Colonic mucosa (tissue), 4 donors: Measurements from ENCODE around the gene HS3ST3B1. TPM values are rescaled to one million over a fixed set of nuclear protein-coding genes. Genes with fewer than 3 reads are reported as not detected.

ENCODE experiments used
- DNase-seq: peaks from one replicate; pipeline ENCODE4 v3.0.0-alpha.2; 2020
- H3K27ac ChIP-seq: fragments of 200-600 bp; one replicate; pipeline ENCODE4 v1.8.0; 2021
- H3K27me3 ChIP-seq: fragments of 200-600 bp; one replicate; pipeline ENCODE4 v1.8.0; 2021
- H3K36me3 ChIP-seq: fragments of 200-600 bp; one replicate; pipeline ENCODE4 v1.8.0; 2021
- H3K4me1 ChIP-seq: fragments of 200-600 bp; one replicate; pipeline ENCODE4 v1.8.0; 2021; ENCODE audit warnings: mild to moderate bottlenecking
- H3K4me3 ChIP-seq: fragments of 200-600 bp; one replicate; pipeline ENCODE4 v1.8.0; 2021
- H3K9ac ChIP-seq, 2 donors: one replicate each; pipeline ENCODE4 v1.7.0; 2013; ENCODE audit warnings: control low read depth in 2 of 2, low read depth in 2 of 2, low read length in 2 of 2
- H3K9me3 ChIP-seq: fragments of 200-600 bp; one replicate; pipeline ENCODE4 v1.8.0; 2021
- CTCF ChIP-seq: fragments of 200-600 bp; IDR thresholded peaks from one replicate; pipeline ENCODE4 v1.8.0; 2022; ENCODE audit warnings: antibody characterized with exemption, mild to moderate bottlenecking
- intact Hi-C: fragments of 100-400 bp; cut with DNase I; formaldehyde crosslinking; loops from one replicate; pipeline ENCODE4 v1.14.1; 2022
- total RNA-seq, 2 donors: library from RNA; stranded (reverse); fragmentation: NEBNext Ultra II Directional in 1 of 2; extraction: Animal tissue kit (Norgen Biotek cat#: 25700) in 1 of 2; gene quantifications; one replicate each; pipeline ENCODE4 v1.2.1, GENCODE V29; 2021
- donor health status: healthy.
- donor health status: DM: no; HTN: no; CAD: no.
- donor health status: DM: no; HTN: no; CAD: no.

Gene HS3ST3B1
- total RNA-seq, 2 donors from 2014 or later, result 1.1 TPM

GRCh38 chr17:14295676-14296075, 5.2 kb upstream of the HS3ST3B1 start:
- no peaks in the 10 kb centered on the region for H3K36me3 ChIP-seq
- H3K4me3 ChIP-seq, result no peak overlapping the region
- H3K9me3 ChIP-seq, result no peaks in the 10 kb centered on the region
- H3K27me3 ChIP-seq, result peaks cover 48% of the 10 kb centered on the region
- no peak overlapping the region for H3K9ac ChIP-seq
- peaks cover 4% of the 10 kb centered on the region for H3K4me1 ChIP-seq
- no peak overlapping the region for H3K27ac ChIP-seq
- TF ChIP-seq CTCF, result no peak
- no peak for DNase-seq
- intact Hi-C loops, result loop anchor here (5.0 to 10.0 kb wide), 4 partner anchors 231 to 961 kb away; partner anchors contain the start of gene COX10

- Histone ChIP-seq H3K4me3 (no peak overlapping the region), H3K9ac (no peak overlapping the region), H3K4me1 (peaks cover 4% of the 10 kb centered on the region), H3K27me3 (peaks cover 50% of the 10 kb centered on the region), H3K36me3 (no peaks in the 10 kb centered on the region), H3K27ac (no peak overlapping the region), H3K9me3 (no peaks in the 10 kb centered on the region)
- DNase-seq, result no peak
- no peak for TF ChIP-seq CTCF
- intact Hi-C loops, result loop anchor here (5.0 to 10.0 kb wide), 4 partner anchors 232 to 962 kb away; partner anchors contain the start of gene COX10
Measured at GRCh38 chr17:14296166-14296910, 4.5 kb upstream of the HS3ST3B1 start.

GRCh38 chr17:14297161-14297851, 3.6 kb upstream of the HS3ST3B1 start:
- Histone ChIP-seq H3K9me3 (no peaks in the 10 kb centered on the region), H3K27me3 (peaks cover 57% of the 10 kb centered on the region), H3K36me3 (no peaks in the 10 kb centered on the region), H3K9ac (no peak overlapping the region), H3K4me1 (peaks cover 12% of the 10 kb centered on the region), H3K27ac (no peak overlapping the region), H3K4me3 (peak overlapping the region; percentile 25)
- intact Hi-C loops, result loop anchor here (5.0 to 10.0 kb wide), 4 partner anchors 233 to 963 kb away; partner anchors contain the start of gene COX10
- DNase-seq, result no peak
- no peak for TF ChIP-seq CTCF

- no peak for TF ChIP-seq CTCF
- Histone ChIP-seq H3K27ac (no peak overlapping the region), H3K36me3 (no peaks in the 10 kb centered on the region), H3K4me3 (no peak overlapping the region), H3K27me3 (peaks cover 64% of the 10 kb centered on the region), H3K4me1 (peaks cover 12% of the 10 kb centered on the region), H3K9ac (no peak overlapping the region), H3K9me3 (no peaks in the 10 kb centered on the region)
- DNase-seq, result no peak
- intact Hi-C loops, result loop anchor here (5.0 to 10.0 kb wide), 4 partner anchors 234 to 964 kb away; partner anchors contain the start of gene COX10
Measured at GRCh38 chr17:14298221-14298946, 2.5 kb upstream of the HS3ST3B1 start.

- no peak overlapping the region for H3K27ac ChIP-seq
- peaks cover 70% of the 10 kb centered on the region for H3K27me3 ChIP-seq
Measured at GRCh38 chr17:14298947-14299279, 2.0 kb upstream of the HS3ST3B1 start.

More at GRCh38 chr17:14298947-14299279, 2.0 kb upstream of the HS3ST3B1 start:
- no peak overlapping the region for H3K4me3 ChIP-seq
- H3K36me3 ChIP-seq, result no peaks in the 10 kb centered on the region
- H3K4me1 ChIP-seq, result peaks cover 12% of the 10 kb centered on the region
- H3K9me3 ChIP-seq, result no peaks in the 10 kb centered on the region
- DNase-seq, result no peak
- intact Hi-C loops, result loop anchor here (5.0 to 10.0 kb wide), 4 partner anchors 234 to 964 kb away; partner anchors contain the start of gene COX10
- no peak overlapping the region for H3K9ac ChIP-seq
- TF ChIP-seq CTCF, result no peak
